GM12872 (cell line): ENCODE results near the gene MEPCE.
A peak's percentile ranks its signal among the peaks of the same experiment; 100 is the strongest.

Experiments used
- TF ChIP-seq, protein P1 (sequence below): IDR thresholded peaks from 3 replicates; pipeline ENCODE4 v1.5.1; 2011; ENCODE audit warnings: low read depth, mild to moderate bottlenecking, low read length, moderate library complexity; ENCODE audit not compliant: insufficient read depth

The MEPCE gene

DNA sequence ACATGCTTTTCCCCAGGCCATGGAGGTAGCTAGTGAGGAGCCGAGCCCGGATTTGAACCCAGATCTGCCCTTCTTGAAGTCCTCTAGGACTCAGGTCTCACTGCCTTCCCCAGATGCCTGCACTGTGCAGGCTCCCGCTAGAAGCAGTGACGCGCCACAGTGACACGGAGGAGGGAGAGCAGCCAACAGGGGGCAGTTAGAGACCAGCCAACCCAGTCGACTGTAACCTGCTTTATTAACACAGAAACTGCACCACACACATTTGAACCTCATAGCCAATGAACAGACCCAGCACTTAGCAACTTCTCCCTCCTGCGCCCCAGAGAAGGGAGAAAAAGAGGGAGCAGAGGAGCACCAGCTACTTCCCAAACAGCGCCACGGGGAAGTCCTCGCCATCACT is 29.0 kb upstream of the MEPCE start:
- TF ChIP-seq, protein P1, sequence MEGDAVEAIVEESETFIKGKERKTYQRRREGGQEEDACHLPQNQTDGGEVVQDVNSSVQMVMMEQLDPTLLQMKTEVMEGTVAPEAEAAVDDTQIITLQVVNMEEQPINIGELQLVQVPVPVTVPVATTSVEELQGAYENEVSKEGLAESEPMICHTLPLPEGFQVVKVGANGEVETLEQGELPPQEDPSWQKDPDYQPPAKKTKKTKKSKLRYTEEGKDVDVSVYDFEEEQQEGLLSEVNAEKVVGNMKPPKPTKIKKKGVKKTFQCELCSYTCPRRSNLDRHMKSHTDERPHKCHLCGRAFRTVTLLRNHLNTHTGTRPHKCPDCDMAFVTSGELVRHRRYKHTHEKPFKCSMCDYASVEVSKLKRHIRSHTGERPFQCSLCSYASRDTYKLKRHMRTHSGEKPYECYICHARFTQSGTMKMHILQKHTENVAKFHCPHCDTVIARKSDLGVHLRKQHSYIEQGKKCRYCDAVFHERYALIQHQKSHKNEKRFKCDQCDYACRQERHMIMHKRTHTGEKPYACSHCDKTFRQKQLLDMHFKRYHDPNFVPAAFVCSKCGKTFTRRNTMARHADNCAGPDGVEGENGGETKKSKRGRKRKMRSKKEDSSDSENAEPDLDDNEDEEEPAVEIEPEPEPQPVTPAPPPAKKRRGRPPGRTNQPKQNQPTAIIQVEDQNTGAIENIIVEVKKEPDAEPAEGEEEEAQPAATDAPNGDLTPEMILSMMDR, result no peak

DNA sequence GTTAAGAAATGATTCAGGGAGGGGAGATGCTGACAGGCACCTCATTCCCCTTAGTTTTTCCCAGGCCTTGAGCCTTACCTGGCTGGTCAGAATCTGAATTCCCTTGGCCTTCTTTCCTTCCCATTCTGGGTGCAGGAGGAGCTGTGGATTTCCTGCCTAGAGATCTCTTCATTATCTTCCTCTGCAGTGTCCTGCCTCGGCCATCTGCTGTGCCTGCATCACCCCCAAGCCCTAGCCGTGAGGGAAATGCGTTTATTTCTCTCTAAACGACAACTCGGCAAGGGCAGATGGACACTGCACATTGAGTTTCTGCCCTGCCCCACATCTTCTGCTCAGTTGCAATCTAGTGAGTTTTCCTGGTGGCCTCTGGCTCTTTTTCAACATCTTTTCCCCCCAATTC is 27.8 kb upstream of the MEPCE start:
- TF ChIP-seq, protein P1, result no peak

GRCh38 chr7:100402241-100402640 is 27.4 kb upstream of the MEPCE start:
- TF ChIP-seq, protein P1, result no peak

GRCh38 chr7:100406767-100407166 is 22.9 kb upstream of the MEPCE start:
- TF ChIP-seq, protein P1, result no peak

DNA sequence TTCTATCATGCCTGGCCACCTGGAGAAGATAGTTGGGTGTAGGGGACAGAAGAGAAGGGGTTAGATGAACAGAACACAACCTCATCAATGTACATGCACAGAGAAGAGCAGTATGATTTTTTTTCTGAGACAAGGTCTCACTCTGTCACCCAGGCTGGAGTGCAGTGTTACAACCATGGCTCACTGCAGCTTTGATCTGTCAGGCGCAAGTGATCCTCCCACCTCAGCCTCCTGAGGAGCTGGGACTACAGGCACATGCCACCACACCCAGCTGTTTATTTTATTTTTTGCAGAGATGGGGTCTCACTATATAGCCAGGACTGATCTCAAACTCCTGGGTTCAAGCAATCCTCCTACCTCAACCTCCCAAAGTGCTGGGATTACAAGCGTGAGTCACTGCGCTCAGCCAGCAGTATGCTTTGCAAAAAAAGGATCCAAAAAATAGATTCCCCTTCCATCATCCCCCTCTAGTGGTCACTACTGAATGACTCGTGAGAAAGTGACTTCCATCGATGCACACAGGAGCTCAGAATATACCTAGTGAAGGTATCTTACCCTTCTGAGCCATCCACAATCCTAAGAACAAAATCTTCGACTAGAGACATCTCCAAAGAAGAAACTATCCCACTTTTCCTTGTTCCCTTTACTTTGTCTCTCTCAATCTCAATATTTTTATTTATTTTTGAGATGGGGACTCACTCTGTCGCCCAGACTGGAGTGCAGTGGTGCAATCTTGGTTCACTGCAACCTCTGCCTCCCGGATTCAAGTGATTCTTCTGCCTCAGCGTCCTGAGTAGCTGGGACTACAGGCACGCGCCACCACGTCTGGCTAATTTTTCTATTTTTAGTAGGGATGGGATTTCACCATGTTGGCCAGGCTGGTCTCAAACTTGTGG is 22.1 kb upstream of the MEPCE start:
- TF ChIP-seq, protein P1, result peak; percentile 76

- TF ChIP-seq, protein P1, result no peak
Measured at GRCh38 chr7:100411101-100411500, 18.5 kb upstream of the MEPCE start.

- TF ChIP-seq, protein P1, result no peak
Measured at GRCh38 chr7:100413346-100413745, 16.3 kb upstream of the MEPCE start.
